ENCODE measurements around the gene IRF3.

Gene IRF3

DNA sequence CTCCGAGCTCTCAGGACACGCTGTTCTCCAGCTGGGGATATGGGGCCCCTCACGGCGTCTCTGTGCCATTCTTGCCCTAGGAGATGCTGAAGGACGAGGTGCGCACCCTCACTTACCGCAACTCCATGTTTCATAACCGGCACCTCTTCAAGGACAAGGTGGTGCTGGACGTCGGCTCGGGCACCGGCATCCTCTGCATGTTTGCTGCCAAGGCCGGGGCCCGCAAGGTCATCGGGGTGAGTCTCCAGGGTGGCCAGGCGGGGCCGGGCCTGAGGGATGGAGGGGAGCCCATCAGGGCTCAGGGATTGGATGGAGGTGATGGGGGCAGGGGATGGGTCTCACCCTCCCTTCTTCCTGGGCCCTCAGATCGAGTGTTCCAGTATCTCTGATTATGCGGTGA lies 16.2 kb upstream of the IRF3 start:
- TF ChIP-seq ZNF274 (IDR thresholded peaks at IDR 0.05; ENCODE audit: low read depth, low read length): no peak
- no peak overlapping the region for H3K4me3 ChIP-seq (ENCODE audit: low read length)

DNA sequence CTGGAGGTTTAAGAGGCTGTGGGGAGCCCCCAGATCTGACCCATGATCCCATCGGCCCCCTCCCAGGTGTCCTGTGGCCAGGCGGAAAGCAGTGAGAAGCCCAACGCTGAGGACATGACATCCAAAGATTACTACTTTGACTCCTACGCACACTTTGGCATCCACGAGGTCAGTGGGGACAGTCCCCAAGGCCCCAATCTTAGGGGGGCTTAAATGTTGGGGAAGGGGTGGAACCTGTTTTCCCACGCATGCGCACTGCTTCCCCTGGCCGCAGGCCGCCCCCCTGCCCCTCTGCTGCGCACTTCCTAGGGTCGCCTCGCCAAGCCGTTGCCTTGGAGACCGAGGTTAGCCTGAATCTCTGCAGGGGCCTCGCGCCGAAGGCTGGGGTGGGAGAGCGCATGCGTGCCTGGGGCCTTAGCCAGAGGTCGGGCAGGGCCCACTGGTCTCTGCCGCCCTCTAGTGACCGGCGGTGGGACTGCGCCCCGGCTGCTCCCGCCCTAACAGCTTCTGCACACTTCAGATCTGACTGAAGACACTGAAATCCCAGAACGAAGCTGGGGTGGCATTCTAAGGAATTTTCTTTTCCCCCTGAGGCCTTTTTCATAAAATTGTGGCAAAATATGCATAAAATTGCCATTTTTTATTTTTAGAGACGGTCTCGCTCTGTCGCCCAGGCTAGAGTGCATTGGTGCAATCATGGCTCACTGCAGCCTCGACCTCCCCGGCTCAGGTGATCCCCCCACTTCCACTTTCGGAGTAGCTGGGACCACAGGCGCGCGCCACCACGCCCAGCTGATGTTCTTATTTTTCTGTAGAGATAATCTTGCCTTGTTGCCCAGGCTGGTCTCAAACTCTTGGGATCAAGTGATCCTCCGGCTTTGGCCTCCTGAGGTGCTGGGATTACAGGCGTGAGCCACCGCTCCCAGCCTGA lies 15.0 kb upstream of the IRF3 start:
- H3K4me3 ChIP-seq (ENCODE audit: low read length): no peak overlapping the region
- no peak for TF ChIP-seq ZNF274 (IDR thresholded peaks at IDR 0.05; ENCODE audit: low read depth, low read length)

DNA sequence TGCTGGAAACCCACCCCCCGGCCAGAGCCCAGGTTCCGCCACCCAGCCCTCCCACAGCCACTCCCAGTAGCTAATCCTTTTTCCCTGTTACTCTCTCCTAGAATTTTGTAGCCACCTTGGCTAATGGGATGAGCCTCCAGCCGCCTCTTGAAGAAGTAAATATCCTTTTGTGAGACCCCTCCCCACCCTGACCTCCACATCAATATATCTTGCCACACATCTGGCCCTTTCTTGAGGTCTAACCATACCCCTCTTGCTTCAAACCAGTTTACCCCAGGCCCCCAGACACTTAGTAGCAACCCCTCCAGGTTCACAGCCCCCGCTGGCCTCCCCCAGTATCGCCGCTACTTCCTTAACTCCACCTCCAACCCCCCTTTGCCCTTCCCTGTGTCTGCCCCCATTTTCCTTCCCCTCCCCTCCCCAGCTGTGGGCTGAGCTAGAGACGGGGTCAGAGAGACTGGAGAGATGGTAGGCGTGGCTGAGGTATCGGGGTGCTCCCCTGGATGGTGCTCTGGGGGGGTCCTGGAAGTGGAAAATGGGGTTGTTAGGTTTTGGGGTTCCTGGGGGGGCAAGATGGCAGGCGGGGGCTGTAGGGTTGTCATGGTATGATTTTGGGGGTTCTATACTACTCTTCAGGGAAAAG lies 14.2 kb upstream of the IRF3 start:
- TF ChIP-seq ZNF274 (IDR thresholded peaks at IDR 0.05; ENCODE audit: low read depth, low read length): no peak
- H3K4me3 ChIP-seq (ENCODE audit: low read length): no peak overlapping the region

DNA sequence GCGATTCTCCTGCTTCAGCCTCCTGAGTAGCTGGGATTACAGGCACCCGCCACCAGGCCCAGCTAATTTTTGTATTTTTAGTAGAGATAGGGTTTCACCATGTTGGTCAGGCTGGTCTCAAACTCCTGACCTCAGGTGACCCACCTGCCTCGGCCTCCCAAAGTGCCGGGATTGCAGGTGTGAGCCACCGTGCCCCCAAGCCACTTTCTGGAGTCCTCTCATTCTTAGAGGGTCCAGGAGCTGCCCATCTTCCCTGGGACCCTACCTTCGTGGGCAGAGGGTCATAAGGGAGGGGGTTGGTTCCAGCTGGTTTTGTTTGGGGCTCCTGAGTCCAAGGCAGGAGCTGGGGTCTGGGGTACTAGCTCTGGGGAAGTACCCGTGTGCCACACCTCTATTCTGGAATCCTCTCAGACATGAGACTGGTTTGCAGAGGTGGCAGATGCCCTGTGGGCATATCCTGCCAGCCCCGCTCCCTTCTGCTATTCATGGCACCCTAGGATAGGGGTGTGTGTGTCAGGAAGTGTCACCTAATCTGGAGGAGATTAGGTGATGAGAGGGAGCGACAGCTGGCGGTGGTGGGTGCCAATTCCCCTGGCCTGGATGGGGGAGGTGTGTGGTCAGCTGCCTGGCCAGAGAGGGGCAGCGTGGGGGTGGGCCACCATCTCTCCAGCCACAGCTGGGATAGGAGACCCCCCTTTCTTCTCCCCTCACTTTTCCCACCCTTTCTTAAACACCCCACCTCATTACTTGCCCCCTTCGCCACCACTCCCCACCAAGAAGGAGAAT lies 13.5 kb upstream of the IRF3 start:
- H3K4me3 ChIP-seq (ENCODE audit: low read length): peak overlapping the region; percentile 13; the same call in 1 of the 2 replicates

DNA sequence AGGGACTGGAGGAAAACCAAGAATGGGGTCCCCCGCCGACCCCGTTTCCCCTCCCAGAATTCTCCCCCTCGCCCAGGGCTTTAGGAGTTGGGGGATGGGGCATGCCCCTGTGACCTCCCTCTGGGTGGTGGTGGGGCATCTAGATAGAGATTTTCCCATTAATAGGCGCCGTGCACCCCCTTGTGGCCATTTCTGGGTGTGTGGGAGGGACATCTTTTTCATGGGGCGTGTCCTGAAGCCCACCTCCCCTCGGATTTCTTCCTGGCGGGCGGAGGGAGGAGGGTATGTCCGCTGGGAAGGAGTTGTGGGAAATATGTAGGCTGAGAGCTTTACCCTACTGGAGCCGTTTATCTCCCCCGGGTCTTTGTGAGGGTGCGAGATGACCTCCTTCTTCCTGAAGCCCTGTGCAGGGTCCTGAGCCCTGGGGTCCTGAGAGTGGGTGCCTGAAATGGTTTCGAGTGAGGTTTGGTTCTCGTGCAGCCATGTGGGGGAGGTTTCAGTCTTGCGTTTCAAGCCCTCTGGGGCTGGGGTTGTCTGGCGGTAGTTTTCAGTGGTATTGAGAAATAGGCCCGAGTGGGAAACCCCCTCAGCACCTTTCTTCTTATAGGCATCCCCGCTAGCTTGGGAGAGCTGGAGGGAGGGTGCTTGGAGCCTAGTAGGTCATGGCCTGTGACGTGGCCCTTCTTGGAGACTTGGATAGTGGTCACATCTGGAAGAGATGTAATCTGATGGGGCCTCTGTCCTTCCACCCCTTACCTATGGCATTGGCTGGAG lies 12.4 kb upstream of the IRF3 start:
- H3K4me3 ChIP-seq (ENCODE audit: low read length): peak overlapping the region; percentile 81
- TF ChIP-seq ZNF274 (IDR thresholded peaks at IDR 0.05; ENCODE audit: low read depth, low read length): no peak

More for the DNA sequence above, 13.5 kb upstream of the IRF3 start:
- TF ChIP-seq ZNF274 (IDR thresholded peaks at IDR 0.05; ENCODE audit: low read depth, low read length): no peak

DNA sequence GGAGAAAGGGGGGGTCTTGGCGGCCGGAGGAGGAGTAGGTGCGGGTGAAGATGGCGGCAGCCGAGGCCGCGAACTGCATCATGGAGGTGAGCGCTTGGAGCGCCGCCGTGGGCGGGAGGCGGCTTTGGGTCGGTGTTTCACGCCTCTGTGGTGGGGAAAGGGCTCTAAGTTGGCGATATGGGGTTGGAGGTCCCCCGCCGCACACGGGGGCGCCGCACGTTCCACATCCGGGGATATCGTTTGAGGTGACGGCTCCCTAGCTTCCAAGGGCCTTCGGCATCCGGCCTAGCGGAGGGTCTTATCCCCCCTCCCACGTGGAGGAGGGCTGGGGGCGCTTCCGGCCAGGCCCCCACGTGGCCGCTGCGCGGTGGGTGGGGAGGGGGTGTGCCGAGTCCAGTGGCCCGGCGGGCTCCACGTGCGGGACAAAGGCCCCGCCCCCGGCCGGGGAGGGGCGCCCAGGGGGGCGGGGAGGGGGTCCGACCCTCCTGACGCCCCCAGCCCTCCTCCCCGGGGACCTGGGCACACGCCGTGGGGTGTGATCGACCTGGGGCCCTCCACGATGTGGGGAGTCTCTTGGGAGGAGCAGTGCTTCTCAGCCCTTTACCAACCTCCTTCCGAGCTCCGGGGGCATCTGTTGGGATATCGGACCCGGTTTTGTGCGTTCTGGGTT lies 11.7 kb upstream of the IRF3 start, which contains the start of gene PRMT1:
Gene PRMT1 (plus strand): TSS at position 41 of the 670 bp plus-strand sequence. CDS start 10 bp downstream, at position 51.
- peak within 1 kb of the TSS; percentile 81 for H3K4me3 ChIP-seq (ENCODE audit: low read length)
- TF ChIP-seq ZNF274 (IDR thresholded peaks at IDR 0.05; ENCODE audit: low read depth, low read length): no peak

DNA sequence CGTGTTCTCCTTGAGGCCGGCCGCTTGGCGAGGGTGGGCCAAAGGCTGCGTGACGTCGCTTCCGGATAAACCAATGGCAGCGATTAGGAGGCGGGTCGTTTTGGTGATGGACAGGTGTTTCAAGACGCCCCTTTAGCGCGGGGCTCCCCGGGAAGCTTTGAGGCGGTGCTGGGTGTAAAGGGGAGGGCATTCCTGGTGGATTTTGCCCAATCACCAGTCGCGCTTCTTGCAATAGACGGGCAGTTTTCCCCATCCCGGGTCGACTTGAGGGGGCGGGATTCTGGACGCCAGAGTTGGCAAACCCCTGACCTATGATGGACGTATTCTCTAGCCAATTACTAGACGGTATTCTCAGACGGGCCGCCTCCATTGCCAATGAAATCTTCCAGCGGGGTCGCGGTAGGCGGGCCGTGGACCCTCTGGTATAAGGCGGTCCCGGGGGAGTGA lies 11.2 kb upstream of the IRF3 start:
- TF ChIP-seq ZNF274 (IDR thresholded peaks at IDR 0.05; ENCODE audit: low read depth, low read length): no peak
- H3K4me3 ChIP-seq (ENCODE audit: low read length): peak overlapping the region; percentile 81; the same call in 1 of the 2 replicates

DNA sequence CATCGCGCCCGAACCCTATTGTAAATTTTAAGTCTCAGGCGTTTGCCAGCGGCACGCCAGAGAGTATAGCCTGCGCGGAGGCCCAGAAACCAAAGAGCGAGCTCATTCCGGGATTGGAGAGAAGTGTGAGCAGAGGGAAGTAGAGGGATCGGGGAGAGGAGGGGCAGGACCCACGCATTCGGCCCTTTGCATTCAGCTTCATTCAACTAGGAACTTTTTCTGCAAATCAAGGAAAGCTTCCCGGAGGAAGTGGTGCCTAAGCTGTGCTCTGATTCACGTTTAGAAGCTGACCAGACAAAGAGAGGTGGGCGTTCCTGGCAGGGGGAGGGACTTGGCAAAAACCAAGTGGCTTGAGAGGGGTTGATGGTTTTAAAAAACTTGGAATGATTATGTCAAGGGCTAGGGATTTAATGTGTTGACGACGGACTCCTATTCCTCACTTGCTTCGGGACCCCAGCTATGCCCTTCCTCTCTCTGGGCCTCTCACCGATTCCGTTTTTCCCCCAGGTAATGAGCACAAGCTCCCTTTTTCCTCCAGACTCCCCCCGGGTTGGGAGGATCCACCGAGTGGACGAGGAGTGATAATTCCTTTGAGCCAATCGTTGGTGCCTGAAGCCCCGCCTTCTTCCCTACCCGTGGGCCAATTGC lies 10.6 kb upstream of the IRF3 start:
- peak overlapping the region; percentile 76; the same call in 1 of the 2 replicates for H3K4me3 ChIP-seq (ENCODE audit: low read length)
- TF ChIP-seq ZNF274 (IDR thresholded peaks at IDR 0.05; ENCODE audit: low read depth, low read length): no peak

DNA sequence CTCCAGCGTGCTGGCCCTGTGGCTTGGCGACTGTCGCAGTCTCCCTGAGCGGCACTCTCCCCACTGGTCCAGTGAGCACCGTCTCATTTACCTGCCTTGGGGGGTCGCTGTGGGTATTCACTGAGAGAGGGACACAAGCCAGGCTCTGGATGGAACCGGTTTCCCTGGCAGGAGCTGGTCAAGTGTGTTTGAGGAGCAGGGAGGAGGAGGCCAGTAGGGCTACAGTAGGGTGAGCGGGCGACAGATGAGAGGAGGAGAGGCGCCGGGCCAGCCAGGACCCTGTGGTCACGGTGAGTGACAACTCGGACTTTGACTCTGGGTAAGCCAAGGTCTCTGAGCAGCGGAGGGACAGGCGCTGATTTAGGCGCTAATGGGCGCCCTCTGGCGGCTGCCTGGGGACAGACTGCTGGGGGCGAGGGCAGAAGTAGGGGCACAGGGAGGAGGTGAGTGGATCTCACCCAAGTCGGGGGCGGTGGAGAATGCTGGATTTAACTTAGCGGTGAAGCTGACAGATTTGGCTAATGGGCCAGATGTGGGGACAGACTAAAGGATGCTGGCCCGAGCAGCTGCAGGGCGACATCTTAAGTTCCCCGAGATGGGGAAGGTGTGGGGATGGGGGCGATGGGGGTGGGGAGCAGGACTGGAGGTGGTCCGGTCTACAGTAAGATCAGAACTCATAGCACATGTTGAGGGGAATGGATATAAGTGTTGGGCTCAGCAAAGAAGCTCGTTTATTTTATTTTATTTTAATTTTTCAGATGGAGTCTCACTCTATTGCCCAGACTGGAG lies 6.7 kb upstream of the IRF3 start:
- no peak for TF ChIP-seq ZNF274 (IDR thresholded peaks at IDR 0.05; ENCODE audit: low read depth, low read length)
- H3K4me3 ChIP-seq (ENCODE audit: low read length): no peak overlapping the region

DNA sequence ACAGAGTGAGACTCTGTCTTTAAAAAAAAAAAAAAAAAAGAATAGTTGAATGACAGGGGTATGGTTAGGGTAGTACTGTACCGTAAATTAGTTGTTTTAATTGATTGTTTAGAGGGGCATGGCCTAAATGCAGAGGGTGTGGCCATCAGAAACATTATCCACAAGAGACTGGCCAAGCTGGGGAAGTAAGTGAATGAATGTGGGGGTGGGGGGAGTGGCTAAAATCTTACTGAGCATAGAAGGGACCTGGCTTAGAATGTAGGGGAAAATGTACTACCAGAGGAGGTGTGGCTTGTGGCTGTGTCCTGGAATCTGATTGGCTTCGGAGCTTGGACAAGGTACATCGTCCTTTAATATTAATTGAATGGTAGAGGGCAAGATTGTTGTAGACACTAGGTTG lies 3.9 kb upstream of the IRF3 start:
- TF ChIP-seq ZNF274 (IDR thresholded peaks at IDR 0.05; ENCODE audit: low read depth, low read length): no peak
- H3K4me3 ChIP-seq (ENCODE audit: low read length): no peak overlapping the region

DNA sequence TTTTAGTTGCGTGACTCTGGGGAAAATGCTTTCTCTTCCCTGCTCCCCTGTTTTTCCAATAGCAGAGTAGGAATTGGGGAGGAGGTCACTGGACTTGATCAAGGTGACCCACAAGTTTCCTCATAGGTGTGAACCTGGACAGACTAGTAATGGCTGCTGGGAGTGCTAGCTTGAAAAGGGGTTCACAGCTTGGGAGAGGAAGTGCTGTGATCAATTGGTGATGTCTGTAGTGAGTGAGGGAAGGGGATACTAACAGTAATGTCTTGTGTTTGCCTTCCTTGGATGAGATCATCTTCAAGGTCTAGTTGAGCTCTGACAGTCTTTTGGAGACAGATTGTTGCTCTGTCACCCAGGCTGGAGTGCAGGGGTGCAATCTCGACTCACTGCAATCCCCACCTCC lies 1.8 kb upstream of the IRF3 start:
- no peak overlapping the region for H3K4me3 ChIP-seq (ENCODE audit: low read length)
- TF ChIP-seq ZNF274 (IDR thresholded peaks at IDR 0.05; ENCODE audit: low read depth, low read length): no peak

DNA sequence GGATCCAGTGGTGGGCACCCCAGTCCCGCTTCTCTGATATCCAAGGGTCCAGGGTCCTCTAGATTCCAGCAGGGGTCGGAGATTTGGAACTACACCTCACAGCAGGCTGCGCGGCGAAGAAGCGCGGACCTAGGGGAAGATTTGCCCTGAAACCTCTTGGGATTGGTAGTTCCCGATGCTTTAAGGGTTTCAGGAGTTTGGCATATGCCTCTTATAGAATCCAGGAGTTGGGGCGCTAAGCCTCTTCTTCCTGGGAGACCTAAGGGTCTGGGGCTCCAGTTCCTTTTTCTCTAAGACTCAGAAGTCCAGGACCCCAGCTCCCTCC lies 425 bp upstream of the IRF3 start:
- H3K4me3 ChIP-seq (ENCODE audit: low read length): peak overlapping the region; percentile 87
- no peak for TF ChIP-seq ZNF274 (IDR thresholded peaks at IDR 0.05; ENCODE audit: low read depth, low read length)
